K562 (cell line): Measurements from ENCODE around the gene ZBTB26. TPM values are rescaled to one million over a fixed set of nuclear protein-coding genes. Genes with fewer than 3 reads are reported as not detected.

Experiments used
- BRD9 ChIP-seq: fragments of 450-650 bp; IDR thresholded peaks from 2 replicates; pipeline ENCODE4 v1.6.1; 2018; ENCODE audit warnings: low read depth; ENCODE audit not compliant: partially characterized antibody
- JUNB ChIP-seq: fragments of 450-650 bp; formaldehyde crosslinking; conservative IDR thresholded peaks from 2 replicates; pipeline ENCODE4 v1.4.0; 2020; ENCODE audit warnings: mild to moderate bottlenecking
- ZNF12 ChIP-seq: sonication (generic); formaldehyde crosslinking; IDR thresholded peaks from 2 replicates; pipeline ENCODE4 v1.4.0; 2020; ENCODE audit warnings: mild to moderate bottlenecking, missing genetic modification reagents
- ZNF282 ChIP-seq: sonication (generic); formaldehyde crosslinking; IDR thresholded peaks from 2 replicates; pipeline ENCODE4 v1.8.1; 2023; ENCODE audit warnings: missing genetic modification reagents
- ZNF3 ChIP-seq: fragments of 250-450 bp; sonication (Bioruptor Pico); IDR thresholded peaks from 2 replicates; pipeline ENCODE4 v1.5.0; 2021; ENCODE audit warnings: mild to moderate bottlenecking, moderate library complexity
- ZNF444 ChIP-seq: fragments of 250-450 bp; sonication (Bioruptor Pico); IDR thresholded peaks from 2 replicates; pipeline ENCODE4 v1.4.0; 2020; ENCODE audit warnings: mild to moderate bottlenecking, moderate library complexity
- ZNF57 ChIP-seq: fragments of 450-650 bp; formaldehyde crosslinking; IDR thresholded peaks from 2 replicates; pipeline ENCODE4 v1.4.0; 2020; ENCODE audit warnings: mild to moderate bottlenecking, moderate library complexity
- ZNF707 ChIP-seq: fragments of 250-450 bp; sonication (Bioruptor Pico); conservative IDR thresholded peaks from 2 replicates; pipeline ENCODE4 v1.8.0; 2022; ENCODE audit warnings: inconsistent platforms, mild to moderate bottlenecking, moderate library complexity
- polyA plus RNA-seq, 8 experiments: library from polyadenylated mRNA; depleted of rRNA in 4 of 8; stranded (reverse) in 5 of 8; unstranded in 3 of 8; fragments of >200 nt; fragmentation: Nextera tagmentation in 2 of 8; fragmentation: Illumina TruSeq in 1 of 8; extraction: Ambion mirVana in 2 of 8; extraction: Trizol in 1 of 8; gene quantifications; 2 replicates each; pipeline versions ENCODE4 v1.2.1 to v1.2.3, GENCODE V29; 2011 to 2014; ENCODE audit warnings: inconsistent platforms in 1 of 8, missing spikeins in 1 of 8
- total RNA-seq, 7 experiments: library from RNA; depleted of rRNA in 6 of 7; stranded (reverse); fragments of >200 nt in 6 of 7; fragmentation: Illumina TruSeq in 2 of 7; extraction: Trizol in 2 of 7; gene quantifications; 2 replicates each; pipeline versions ENCODE4 v1.2.1 to v1.2.3, GENCODE V29; 2011 to 2021; ENCODE audit warnings: low replicate concordance in 1 of 7
- TF ChIP-seq, protein P1 (sequence below): fragments of 450-650 bp; IDR thresholded peaks from 2 replicates; pipeline ENCODE4 v1.6.1; 2016; ENCODE audit warnings: low read depth
- TF ChIP-seq, protein P2 (sequence below): fragments of 450-650 bp; formaldehyde crosslinking; conservative IDR thresholded peaks from 2 replicates; pipeline ENCODE4 v1.4.0; 2022; ENCODE audit warnings: mild to moderate bottlenecking, missing genetic modification characterization
- TF ChIP-seq, protein P3 (sequence below): fragments of 250-450 bp; sonication (Bioruptor Pico); IDR thresholded peaks from 2 replicates; pipeline ENCODE4 v1.5.0; 2021
- TF ChIP-seq, protein P4 (sequence below): fragments of 250-450 bp; sonication (Bioruptor Pico); IDR thresholded peaks from 2 replicates; pipeline ENCODE4 v1.9.0; 2021; ENCODE audit warnings: mild to moderate bottlenecking, inconsistent platforms

ZBTB26 gene
- total and polyA plus RNA-seq, 9 of the 15 experiments (the other 6 are each of a cell fraction or from before 2014, with no cell fraction given), result 2.4 to 20.7 (median 5.0) TPM

DNA sequence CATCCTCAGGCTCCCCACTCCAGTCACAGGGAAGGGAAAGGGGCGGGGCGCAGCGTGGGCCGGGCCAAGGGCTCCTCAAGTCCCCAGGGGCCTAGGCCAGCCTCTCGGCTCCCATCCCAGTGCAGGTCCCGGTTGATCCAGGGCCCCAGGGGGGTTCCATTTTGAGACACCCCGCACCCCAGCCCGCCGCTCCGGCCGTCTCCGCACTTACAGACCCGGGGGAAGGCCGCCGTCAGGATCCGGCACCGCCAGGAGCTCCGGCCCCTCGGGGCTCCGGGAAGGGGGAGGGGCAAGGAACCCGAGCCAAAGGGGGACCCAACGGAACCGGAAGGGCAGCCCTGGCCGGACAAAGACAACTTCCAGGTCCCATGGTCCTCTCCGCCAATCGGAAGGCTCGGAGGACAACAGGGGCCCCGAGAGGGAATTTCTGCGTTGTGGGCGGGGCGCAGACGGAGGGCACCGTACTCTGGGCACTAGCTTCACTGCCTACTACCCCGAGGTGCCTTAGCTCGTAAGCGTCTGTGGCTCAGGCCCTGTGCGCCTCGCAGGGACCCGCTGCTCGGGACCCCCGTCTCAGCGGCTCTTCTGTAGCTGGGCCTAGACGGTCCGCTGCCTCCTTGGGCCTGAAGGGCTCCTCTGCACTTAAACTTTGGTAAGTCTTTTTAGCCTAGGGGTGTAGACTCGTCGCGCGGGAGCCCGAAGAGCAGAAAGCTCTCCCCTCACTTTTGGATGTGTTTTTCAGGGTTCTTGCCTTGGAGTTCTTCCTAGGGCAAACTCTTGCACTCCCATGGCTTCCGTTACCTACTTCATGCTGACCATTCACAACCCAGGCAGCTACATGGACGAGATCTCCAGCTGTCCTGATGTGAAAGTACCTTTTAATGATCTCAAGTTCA, at the start of gene ZBTB26 (continued):
- TF ChIP-seq, protein P1, sequence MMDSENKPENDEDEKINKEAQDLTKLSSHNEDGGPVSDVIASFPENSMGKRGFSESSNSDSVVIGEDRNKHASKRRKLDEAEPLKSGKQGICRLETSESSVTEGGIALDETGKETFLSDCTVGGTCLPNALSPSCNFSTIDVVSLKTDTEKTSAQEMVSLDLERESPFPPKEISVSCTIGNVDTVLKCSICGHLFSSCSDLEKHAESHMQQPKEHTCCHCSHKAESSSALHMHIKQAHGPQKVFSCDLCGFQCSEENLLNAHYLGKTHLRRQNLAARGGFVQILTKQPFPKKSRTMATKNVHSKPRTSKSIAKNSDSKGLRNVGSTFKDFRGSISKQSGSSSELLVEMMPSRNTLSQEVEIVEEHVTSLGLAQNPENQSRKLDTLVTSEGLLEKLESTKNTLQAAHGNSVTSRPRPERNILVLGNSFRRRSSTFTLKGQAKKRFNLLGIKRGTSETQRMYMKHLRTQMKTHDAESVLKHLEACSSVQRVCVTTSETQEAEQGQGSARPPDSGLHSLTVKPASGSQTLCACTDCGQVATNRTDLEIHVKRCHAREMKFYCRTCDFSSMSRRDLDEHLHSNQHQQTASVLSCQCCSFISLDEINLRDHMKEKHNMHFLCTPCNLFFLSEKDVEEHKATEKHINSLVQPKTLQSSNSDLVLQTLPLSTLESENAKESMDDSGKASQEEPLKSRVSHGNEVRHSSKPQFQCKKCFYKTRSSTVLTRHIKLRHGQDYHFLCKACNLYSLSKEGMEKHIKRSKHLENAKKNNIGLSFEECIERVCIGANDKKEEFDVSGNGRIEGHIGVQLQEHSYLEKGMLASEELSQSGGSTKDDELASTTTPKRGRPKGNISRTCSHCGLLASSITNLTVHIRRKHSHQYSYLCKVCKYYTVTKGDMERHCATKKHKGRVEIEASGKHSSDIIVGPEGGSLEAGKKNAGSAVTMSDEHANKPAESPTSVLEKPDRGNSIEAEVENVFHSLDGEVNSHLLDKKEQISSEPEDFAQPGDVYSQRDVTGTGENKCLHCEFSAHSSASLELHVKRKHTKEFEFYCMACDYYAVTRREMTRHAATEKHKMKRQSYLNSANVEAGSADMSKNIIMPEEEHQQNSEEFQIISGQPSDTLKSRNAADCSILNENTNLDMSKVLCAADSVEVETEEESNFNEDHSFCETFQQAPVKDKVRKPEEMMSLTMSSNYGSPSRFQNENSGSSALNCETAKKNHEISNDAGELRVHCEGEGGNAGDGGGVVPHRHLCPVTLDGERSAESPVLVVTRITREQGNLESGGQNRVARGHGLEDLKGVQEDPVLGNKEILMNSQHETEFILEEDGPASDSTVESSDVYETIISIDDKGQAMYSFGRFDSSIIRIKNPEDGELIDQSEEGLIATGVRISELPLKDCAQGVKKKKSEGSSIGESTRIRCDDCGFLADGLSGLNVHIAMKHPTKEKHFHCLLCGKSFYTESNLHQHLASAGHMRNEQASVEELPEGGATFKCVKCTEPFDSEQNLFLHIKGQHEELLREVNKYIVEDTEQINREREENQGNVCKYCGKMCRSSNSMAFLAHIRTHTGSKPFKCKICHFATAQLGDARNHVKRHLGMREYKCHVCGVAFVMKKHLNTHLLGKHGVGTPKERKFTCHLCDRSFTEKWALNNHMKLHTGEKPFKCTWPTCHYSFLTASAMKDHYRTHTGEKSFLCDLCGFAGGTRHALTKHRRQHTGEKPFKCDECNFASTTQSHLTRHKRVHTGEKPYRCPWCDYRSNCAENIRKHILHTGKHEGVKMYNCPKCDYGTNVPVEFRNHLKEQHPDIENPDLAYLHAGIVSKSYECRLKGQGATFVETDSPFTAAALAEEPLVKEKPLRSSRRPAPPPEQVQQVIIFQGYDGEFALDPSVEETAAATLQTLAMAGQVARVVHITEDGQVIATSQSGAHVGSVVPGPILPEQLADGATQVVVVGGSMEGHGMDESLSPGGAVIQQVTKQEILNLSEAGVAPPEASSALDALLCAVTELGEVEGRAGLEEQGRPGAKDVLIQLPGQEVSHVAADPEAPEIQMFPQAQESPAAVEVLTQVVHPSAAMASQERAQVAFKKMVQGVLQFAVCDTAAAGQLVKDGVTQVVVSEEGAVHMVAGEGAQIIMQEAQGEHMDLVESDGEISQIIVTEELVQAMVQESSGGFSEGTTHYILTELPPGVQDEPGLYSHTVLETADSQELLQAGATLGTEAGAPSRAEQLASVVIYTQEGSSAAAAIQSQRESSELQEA, result peak; percentile 63; the same call in 1 of the 2 replicates
- TF ChIP-seq ZNF57 (CRISPR knock-in tag), result no peak
- TF ChIP-seq JUNB, result no peak
- no peak for TF ChIP-seq ZNF444
- TF ChIP-seq, protein P2, sequence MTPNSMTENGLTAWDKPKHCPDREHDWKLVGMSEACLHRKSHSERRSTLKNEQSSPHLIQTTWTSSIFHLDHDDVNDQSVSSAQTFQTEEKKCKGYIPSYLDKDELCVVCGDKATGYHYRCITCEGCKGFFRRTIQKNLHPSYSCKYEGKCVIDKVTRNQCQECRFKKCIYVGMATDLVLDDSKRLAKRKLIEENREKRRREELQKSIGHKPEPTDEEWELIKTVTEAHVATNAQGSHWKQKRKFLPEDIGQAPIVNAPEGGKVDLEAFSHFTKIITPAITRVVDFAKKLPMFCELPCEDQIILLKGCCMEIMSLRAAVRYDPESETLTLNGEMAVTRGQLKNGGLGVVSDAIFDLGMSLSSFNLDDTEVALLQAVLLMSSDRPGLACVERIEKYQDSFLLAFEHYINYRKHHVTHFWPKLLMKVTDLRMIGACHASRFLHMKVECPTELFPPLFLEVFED (CRISPR knock-in tag), result no peak
- TF ChIP-seq, protein P3, sequence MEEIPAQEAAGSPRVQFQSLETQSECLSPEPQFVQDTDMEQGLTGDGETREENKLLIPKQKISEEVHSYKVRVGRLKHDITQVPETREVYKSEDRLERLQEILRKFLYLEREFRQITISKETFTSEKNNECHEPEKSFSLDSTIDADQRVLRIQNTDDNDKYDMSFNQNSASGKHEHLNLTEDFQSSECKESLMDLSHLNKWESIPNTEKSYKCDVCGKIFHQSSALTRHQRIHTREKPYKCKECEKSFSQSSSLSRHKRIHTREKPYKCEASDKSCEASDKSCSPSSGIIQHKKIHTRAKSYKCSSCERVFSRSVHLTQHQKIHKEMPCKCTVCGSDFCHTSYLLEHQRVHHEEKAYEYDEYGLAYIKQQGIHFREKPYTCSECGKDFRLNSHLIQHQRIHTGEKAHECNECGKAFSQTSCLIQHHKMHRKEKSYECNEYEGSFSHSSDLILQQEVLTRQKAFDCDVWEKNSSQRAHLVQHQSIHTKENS (CRISPR knock-in tag), result no peak
- no peak for TF ChIP-seq ZNF3 (CRISPR knock-in tag)
- TF ChIP-seq ZNF12, result no peak
- no peak for TF ChIP-seq BRD9
- TF ChIP-seq ZNF707 (CRISPR knock-in tag), result no peak
- no peak for TF ChIP-seq ZNF282 (CRISPR knock-in tag)
- TF ChIP-seq, protein P4, sequence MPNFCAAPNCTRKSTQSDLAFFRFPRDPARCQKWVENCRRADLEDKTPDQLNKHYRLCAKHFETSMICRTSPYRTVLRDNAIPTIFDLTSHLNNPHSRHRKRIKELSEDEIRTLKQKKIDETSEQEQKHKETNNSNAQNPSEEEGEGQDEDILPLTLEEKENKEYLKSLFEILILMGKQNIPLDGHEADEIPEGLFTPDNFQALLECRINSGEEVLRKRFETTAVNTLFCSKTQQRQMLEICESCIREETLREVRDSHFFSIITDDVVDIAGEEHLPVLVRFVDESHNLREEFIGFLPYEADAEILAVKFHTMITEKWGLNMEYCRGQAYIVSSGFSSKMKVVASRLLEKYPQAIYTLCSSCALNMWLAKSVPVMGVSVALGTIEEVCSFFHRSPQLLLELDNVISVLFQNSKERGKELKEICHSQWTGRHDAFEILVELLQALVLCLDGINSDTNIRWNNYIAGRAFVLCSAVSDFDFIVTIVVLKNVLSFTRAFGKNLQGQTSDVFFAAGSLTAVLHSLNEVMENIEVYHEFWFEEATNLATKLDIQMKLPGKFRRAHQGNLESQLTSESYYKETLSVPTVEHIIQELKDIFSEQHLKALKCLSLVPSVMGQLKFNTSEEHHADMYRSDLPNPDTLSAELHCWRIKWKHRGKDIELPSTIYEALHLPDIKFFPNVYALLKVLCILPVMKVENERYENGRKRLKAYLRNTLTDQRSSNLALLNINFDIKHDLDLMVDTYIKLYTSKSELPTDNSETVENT (CRISPR knock-in tag), result peak; percentile 54; the same call in 1 of the 2 replicates
